Neural progenitor cell (in vitro differentiated cells): ENCODE measurements around the gene SFT2D3. TPM values are rescaled to one million over a fixed set of nuclear protein-coding genes. Genes with fewer than 3 reads are reported as not detected.
A peak's percentile ranks its signal among the peaks of the same experiment; 100 is the strongest.

ENCODE experiments used
- DNase-seq: peaks from one replicate; pipeline ENCODE4 v3.0.0-alpha.2; 2016; ENCODE audit warnings: low spot score
- H2AFZ ChIP-seq: fragments of 200-600 bp; sonication (generic); replicated peaks from 2 replicates; pipeline ENCODE4 v1.6.1; 2016; ENCODE audit warnings: antibody characterized with exemption
- H3F3A ChIP-seq: fragments of 200-600 bp; sonication (generic); 2 replicates; pipeline ENCODE4 v1.6.1; 2016; ENCODE audit warnings: antibody characterized with exemption, low read depth
- H3K27ac ChIP-seq: fragments of 200-600 bp; sonication (generic); 2 replicates; pipeline ENCODE4 v1.5.1; 2016; ENCODE audit warnings: mild to moderate bottlenecking
- H3K27me3 ChIP-seq: fragments of 200-600 bp; sonication (generic); 2 replicates; pipeline ENCODE4 v1.6.1; 2016; ENCODE audit warnings: mild to moderate bottlenecking, moderate library complexity
- H3K36me3 ChIP-seq: fragments of 200-600 bp; sonication (generic); 2 replicates; pipeline ENCODE4 v1.5.1; 2016
- H3K4me1 ChIP-seq: fragments of 200-600 bp; sonication (generic); 2 replicates; pipeline ENCODE4 v1.6.1; 2016; ENCODE audit warnings: mixed run types
- H3K4me2 ChIP-seq: fragments of 200-600 bp; sonication (generic); 2 replicates; pipeline ENCODE4 v1.6.1; 2016
- H3K4me3 ChIP-seq: fragments of 200-600 bp; sonication (generic); 2 replicates; pipeline ENCODE4 v1.5.1; 2016
- H3K79me2 ChIP-seq: fragments of 200-600 bp; sonication (generic); 2 replicates; pipeline ENCODE4 v1.6.1; 2016; ENCODE audit warnings: low read depth
- H3K9ac ChIP-seq: fragments of 200-600 bp; sonication (generic); 2 replicates; pipeline ENCODE4 v1.6.1; 2016
- H3K9me3 ChIP-seq: fragments of 200-600 bp; sonication (generic); 2 replicates; pipeline ENCODE4 v1.5.1; 2016; ENCODE audit warnings: low read depth
- H4K20me1 ChIP-seq: fragments of 200-600 bp; sonication (generic); 2 replicates; pipeline ENCODE4 v1.6.1; 2016; ENCODE audit warnings: low read depth
- H3K27ac Mint-ChIP-seq: 3 replicates; pipeline ENCODE4 v1.8.0; 2021; ENCODE audit warnings: mixed read lengths
- H3K27me3 Mint-ChIP-seq: 2 replicates; pipeline ENCODE4 v1.8.0; 2022; ENCODE audit warnings: low read depth, mild to moderate bottlenecking, inconsistent platforms, moderate library complexity, mixed read lengths; ENCODE audit not compliant: insufficient read depth
- H3K36me3 Mint-ChIP-seq: 3 replicates; pipeline ENCODE4 v1.8.0; 2021; ENCODE audit warnings: mixed read lengths
- H3K4me1 Mint-ChIP-seq: 3 replicates; pipeline ENCODE4 v1.8.0; 2021; ENCODE audit warnings: mixed read lengths
- H3K4me3 Mint-ChIP-seq: 3 replicates; pipeline ENCODE4 v1.8.0; 2021; ENCODE audit warnings: mild to moderate bottlenecking, moderate library complexity, mixed read lengths
- H3K9me3 Mint-ChIP-seq: 3 replicates; pipeline ENCODE4 v1.8.0; 2020; ENCODE audit warnings: mixed read lengths
- EZH2 ChIP-seq: fragments of 200-600 bp; sonication (generic); IDR thresholded peaks from 2 replicates; pipeline ENCODE4 v1.6.1; 2017; ENCODE audit warnings: antibody characterized with exemption, mild to moderate bottlenecking, moderate library complexity
- EZH2phosphoT487 ChIP-seq: fragments of 200-600 bp; sonication (generic); IDR thresholded peaks from 2 replicates; pipeline ENCODE4 v1.6.1; 2017; ENCODE audit warnings: antibody characterized with exemption
- total RNA-seq: library from RNA; depleted of rRNA; stranded (reverse); fragments of >200 nt; gene quantifications from 2 replicates; pipeline ENCODE4 v1.2.3, GENCODE V29; 2015; ENCODE audit warnings: low replicate concordance
- TF ChIP-seq, protein P1 (sequence below): fragments of 200-600 bp; sonication (generic); IDR thresholded peaks from 2 replicates; pipeline ENCODE4 v1.5.1; 2017; ENCODE audit warnings: antibody characterized with exemption, mild to moderate bottlenecking

SFT2D3 gene
- total RNA-seq, 1 donor from 2014 or later: 30.6 TPM

DNA sequence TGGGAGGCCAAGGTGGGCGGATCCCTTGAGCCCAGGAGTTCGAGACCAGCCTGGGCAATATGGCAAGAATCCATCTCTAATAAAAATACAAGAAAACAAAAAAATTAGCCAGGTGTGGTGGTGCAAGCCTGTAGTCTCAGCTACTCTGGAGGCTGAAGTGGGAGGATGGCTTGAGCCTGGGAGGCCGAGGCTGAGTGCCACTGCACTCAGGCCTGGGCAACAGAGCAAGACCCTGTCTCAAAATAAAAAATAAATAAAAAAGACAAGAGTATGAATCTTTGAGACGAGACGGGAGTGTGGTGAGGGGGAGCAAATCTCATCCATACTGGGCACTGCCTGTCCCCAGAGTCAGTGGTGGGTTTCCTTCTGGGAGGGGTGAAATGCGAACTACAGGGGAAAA lies 43.2 kb upstream of the SFT2D3 start:
- Mint-ChIP-seq H3K27me3 (peaks cover 10% of the 10 kb centered on the region), H3K4me3 (no peak overlapping the region), H3K36me3 (no peaks in the 10 kb centered on the region), H3K4me1 (peaks cover 36% of the 10 kb centered on the region), H3K9me3 (no peaks in the 10 kb centered on the region), H3K27ac (peak overlapping the region; percentile 90)
- peaks cover 6% of the 10 kb centered on the region for H3K27me3 ChIP-seq
- H3F3A ChIP-seq: peaks cover 12% of the 10 kb centered on the region
- no peak overlapping the region for H3K9ac ChIP-seq
- no peaks in the 10 kb centered on the region for H3K36me3 ChIP-seq
- H3K4me1 ChIP-seq: peaks cover 16% of the 10 kb centered on the region
- H3K4me2 ChIP-seq: no peak overlapping the region
- no peak overlapping the region for H3K27ac ChIP-seq
- H2AFZ ChIP-seq: no peak overlapping the region
- no peaks in the 10 kb centered on the region for H4K20me1 ChIP-seq
- H3K4me3 ChIP-seq: no peak overlapping the region
- no peaks in the 10 kb centered on the region for H3K79me2 ChIP-seq
- H3K9me3 ChIP-seq: no peaks in the 10 kb centered on the region
- no peak for DNase-seq
- TF ChIP-seq EZH2 (no peak), EZH2phosphoT487 (no peak)
- TF ChIP-seq, protein P1, sequence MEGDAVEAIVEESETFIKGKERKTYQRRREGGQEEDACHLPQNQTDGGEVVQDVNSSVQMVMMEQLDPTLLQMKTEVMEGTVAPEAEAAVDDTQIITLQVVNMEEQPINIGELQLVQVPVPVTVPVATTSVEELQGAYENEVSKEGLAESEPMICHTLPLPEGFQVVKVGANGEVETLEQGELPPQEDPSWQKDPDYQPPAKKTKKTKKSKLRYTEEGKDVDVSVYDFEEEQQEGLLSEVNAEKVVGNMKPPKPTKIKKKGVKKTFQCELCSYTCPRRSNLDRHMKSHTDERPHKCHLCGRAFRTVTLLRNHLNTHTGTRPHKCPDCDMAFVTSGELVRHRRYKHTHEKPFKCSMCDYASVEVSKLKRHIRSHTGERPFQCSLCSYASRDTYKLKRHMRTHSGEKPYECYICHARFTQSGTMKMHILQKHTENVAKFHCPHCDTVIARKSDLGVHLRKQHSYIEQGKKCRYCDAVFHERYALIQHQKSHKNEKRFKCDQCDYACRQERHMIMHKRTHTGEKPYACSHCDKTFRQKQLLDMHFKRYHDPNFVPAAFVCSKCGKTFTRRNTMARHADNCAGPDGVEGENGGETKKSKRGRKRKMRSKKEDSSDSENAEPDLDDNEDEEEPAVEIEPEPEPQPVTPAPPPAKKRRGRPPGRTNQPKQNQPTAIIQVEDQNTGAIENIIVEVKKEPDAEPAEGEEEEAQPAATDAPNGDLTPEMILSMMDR: no peak

DNA sequence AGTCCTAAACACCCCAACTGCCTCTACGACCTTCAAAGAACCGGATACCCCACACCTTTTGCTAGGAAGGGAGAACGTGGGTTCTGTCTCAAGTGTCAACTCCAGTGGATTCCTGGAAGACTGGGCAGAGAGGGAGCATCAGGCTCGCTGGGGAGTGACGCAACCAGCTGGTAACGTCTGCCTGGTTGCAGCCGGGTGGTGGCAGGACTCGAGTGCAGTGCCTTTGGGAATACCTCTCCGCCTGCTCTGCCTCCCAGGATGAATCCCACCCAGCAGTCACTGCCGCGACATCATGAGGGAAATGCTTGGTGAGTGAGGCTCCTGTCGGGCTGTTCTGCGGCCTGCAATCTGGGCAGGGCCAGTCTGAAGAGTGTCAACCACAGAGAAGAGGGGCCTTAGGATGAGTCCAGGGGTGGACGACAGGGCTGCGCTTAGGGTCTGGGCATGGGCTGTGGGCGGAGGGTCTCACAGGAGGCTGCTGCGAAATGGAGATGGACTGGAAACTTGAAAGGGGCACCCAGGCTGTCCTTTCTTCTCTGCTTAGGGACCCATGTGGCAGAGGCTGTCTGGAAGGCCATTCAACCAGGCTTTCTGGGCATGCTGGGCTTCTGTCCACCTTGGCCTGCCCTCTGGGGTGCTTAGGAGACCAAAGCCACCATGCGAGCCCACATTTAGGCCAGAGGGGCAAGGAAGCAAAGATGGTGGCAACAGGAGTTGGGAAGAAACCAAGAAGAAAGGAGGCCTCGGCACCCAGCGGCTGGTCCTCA lies 42.5 kb upstream of the SFT2D3 start:
- no peak for TF ChIP-seq EZH2phosphoT487
- TF ChIP-seq EZH2: no peak
- TF ChIP-seq, protein P1: no peak
- H3K9me3 ChIP-seq: no peaks in the 10 kb centered on the region
- no peak overlapping the region for H2AFZ ChIP-seq
- H3K4me1 Mint-ChIP-seq: peaks cover 31% of the 10 kb centered on the region
- no peak for DNase-seq
- H3K4me1 ChIP-seq: peaks cover 16% of the 10 kb centered on the region
- no peak overlapping the region for H3K4me3 Mint-ChIP-seq
- no peaks in the 10 kb centered on the region for H3K36me3 ChIP-seq
- no peak overlapping the region for H3K27ac Mint-ChIP-seq
- no peaks in the 10 kb centered on the region for H3K9me3 Mint-ChIP-seq
- no peaks in the 10 kb centered on the region for H4K20me1 ChIP-seq
- no peaks in the 10 kb centered on the region for H3K79me2 ChIP-seq
- H3F3A ChIP-seq: peaks cover 12% of the 10 kb centered on the region
- peaks cover 12% of the 10 kb centered on the region for H3K27me3 ChIP-seq
- H3K27ac ChIP-seq: no peak overlapping the region
- H3K4me2 ChIP-seq: no peak overlapping the region
- H3K27me3 Mint-ChIP-seq: peaks cover 12% of the 10 kb centered on the region
- H3K4me3 ChIP-seq: no peak overlapping the region
- H3K36me3 Mint-ChIP-seq: no peaks in the 10 kb centered on the region
- no peak overlapping the region for H3K9ac ChIP-seq

DNA sequence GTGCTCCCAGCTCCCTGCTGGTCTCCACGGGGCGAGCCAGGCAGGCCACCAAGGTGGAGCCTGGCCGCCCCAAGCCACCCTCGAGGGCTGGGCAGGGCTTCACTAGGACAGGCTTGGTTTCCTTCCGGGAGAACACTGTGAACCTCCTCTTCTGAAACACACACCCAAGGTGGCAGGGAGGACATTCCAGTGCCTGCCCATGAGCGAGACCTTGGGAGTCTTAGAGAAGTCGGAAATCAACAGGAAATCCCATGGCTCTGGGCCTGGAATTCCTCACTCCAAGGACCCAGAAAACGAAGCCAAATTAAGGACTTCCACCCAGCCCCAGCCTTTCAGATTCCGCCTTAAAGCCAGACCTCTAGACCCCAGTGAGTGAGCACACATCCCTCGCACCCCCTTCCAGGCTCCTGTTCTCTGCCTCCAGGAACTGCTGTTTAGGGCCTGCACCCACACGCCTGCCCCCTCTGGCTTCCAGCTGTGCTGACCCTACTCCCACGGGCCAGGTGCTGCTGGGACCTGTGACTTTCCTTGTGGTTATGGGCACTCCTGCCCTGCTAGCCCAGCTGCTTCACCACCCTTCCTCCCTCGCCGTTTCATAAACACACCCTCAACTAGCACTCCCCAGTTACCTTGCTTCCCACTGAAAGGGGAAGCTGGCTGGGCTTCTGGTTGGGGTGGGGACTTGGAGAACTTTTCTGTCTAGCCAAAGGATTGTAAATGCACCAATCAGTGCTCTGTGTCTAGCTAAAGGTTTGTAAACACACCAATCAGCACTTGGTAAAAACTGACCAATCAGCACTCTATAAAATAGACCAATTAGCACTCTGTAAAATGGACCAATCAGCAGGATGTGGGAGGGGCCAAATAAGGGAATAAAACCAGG lies 41.6 kb upstream of the SFT2D3 start:
- Mint-ChIP-seq H3K36me3 (no peaks in the 10 kb centered on the region), H3K27ac (peak overlapping the region; percentile 60), H3K9me3 (no peaks in the 10 kb centered on the region), H3K4me1 (peaks cover 29% of the 10 kb centered on the region), H3K4me3 (no peak overlapping the region), H3K27me3 (peaks cover 12% of the 10 kb centered on the region)
- TF ChIP-seq EZH2 (no peak), EZH2phosphoT487 (no peak)
- Histone ChIP-seq H3K79me2 (no peaks in the 10 kb centered on the region), H3K27ac (no peak overlapping the region), H4K20me1 (no peaks in the 10 kb centered on the region), H3F3A (peaks cover 12% of the 10 kb centered on the region), H3K27me3 (peaks cover 21% of the 10 kb centered on the region), H3K9me3 (no peaks in the 10 kb centered on the region), H3K9ac (no peak overlapping the region), H3K36me3 (no peaks in the 10 kb centered on the region), H3K4me2 (no peak overlapping the region), H3K4me3 (no peak overlapping the region), H2AFZ (no peak overlapping the region), H3K4me1 (peaks cover 18% of the 10 kb centered on the region)
- DNase-seq: no peak

DNA sequence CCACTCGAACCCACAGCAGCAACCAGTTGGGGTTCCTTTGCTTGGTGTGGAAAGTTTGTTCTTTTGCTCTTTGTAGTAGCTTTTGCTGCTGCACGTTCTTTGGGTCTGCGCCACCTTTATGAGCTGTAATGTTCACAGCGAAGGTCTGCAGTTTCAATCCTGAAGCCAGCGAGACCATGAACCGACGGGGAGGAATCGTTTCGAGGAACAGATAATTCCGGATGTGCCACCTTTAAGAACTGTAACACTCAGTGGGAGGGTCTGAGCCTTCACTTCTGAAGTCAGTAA lies 41.1 kb upstream of the SFT2D3 start:
- Histone ChIP-seq H3K4me3 (no peak overlapping the region), H2AFZ (no peak overlapping the region), H3F3A (peaks cover 8% of the 10 kb centered on the region), H3K79me2 (no peaks in the 10 kb centered on the region), H3K9me3 (no peaks in the 10 kb centered on the region), H3K36me3 (no peaks in the 10 kb centered on the region), H3K9ac (no peak overlapping the region), H3K4me1 (peaks cover 14% of the 10 kb centered on the region), H3K4me2 (no peak overlapping the region), H3K27ac (no peak overlapping the region), H4K20me1 (no peaks in the 10 kb centered on the region), H3K27me3 (peaks cover 27% of the 10 kb centered on the region)
- H3K4me1 Mint-ChIP-seq: peaks cover 23% of the 10 kb centered on the region
- H3K9me3 Mint-ChIP-seq: no peaks in the 10 kb centered on the region
- H3K27me3 Mint-ChIP-seq: peaks cover 17% of the 10 kb centered on the region
- TF ChIP-seq EZH2phosphoT487: no peak
- TF ChIP-seq, protein P1: no peak
- no peak for TF ChIP-seq EZH2
- H3K27ac Mint-ChIP-seq: no peak overlapping the region
- H3K4me3 Mint-ChIP-seq: no peak overlapping the region
- H3K36me3 Mint-ChIP-seq: no peaks in the 10 kb centered on the region
- DNase-seq: no peak
